NB4 (cell line): ENCODE data around the gene SIRPB2.

Experiments
- POLR2A ChIP-seq: IDR thresholded peaks from 2 replicates; pipeline ENCODE4 v1.6.1; 2011; ENCODE audit warnings: mild to moderate bottlenecking; ENCODE audit not compliant: insufficient read length; ENCODE audit errors: extremely low read depth
- TF ChIP-seq, protein P1 (sequence below): IDR thresholded peaks from one replicate; pipeline ENCODE4 v1.5.1; 2012; ENCODE audit warnings: low read depth, low read length

DNA sequence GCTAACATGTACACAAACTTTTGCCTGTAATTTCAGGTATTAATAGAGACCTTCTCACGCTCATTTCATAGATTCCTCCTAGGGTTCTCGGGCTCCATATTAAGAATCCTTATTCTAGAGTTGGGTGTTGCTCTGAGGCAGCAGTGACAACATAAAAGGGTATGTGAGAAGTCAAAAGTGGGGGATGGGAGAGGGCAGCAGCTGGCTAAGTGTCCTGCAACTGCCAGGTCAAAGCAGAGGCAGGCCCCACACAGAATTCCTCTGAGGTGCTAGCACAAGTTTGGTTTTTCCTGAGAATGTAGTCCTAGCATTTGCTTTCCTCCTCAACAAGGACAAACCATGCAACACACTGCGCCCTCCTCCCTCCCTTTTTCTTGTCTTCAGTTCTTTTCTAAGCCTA is 29.2 kb downstream of the SIRPB2 start:
- TF ChIP-seq POLR2A, result no peak
- TF ChIP-seq, protein P1, sequence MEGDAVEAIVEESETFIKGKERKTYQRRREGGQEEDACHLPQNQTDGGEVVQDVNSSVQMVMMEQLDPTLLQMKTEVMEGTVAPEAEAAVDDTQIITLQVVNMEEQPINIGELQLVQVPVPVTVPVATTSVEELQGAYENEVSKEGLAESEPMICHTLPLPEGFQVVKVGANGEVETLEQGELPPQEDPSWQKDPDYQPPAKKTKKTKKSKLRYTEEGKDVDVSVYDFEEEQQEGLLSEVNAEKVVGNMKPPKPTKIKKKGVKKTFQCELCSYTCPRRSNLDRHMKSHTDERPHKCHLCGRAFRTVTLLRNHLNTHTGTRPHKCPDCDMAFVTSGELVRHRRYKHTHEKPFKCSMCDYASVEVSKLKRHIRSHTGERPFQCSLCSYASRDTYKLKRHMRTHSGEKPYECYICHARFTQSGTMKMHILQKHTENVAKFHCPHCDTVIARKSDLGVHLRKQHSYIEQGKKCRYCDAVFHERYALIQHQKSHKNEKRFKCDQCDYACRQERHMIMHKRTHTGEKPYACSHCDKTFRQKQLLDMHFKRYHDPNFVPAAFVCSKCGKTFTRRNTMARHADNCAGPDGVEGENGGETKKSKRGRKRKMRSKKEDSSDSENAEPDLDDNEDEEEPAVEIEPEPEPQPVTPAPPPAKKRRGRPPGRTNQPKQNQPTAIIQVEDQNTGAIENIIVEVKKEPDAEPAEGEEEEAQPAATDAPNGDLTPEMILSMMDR, result no peak
